ENCODE results near the gene PRDM16. TPM values are rescaled to one million over a fixed set of nuclear protein-coding genes. Genes with fewer than 3 reads are reported as not detected.

Gene PRDM16
- polyA plus RNA-seq, 1 donor (not counting 4 experiments of a cell fraction or from before 2014, with no cell fraction given), result 0.05 TPM

- no peak for FAIRE-seq
- dilution Hi-C loops (cut with MboI; ENCODE audit: extremely low pct_ligation_motif_present, low sequenced_read_pairs), result no loop called here
Observed at GRCh38 chr1:3063379-3064295, 5.4 kb upstream of the PRDM16 start.

GRCh38 chr1:3064296-3064850, 4.6 kb upstream of the PRDM16 start:
- TF ChIP-seq CTCF (optimal IDR thresholded peaks at IDR 0.05 in 1 of 3, IDR thresholded peaks at IDR 0.05 in 1 of 3, conservative IDR thresholded peaks at IDR 0.05 in 1 of 3; ENCODE audit: extremely low read depth in 1 of 3, insufficient read depth in 2 of 3, low read length in 3 of 3) (no peak), EZH2 (IDR thresholded peaks at IDR 0.05; ENCODE audit: low read length) (peak; percentile 8)
- H3K79me2 ChIP-seq (ENCODE audit: control insufficient read depth, insufficient read depth, low read length), result no peaks in the 10 kb centered on the region
- peaks cover 75% of the 10 kb centered on the region for H3K27me3 ChIP-seq (ENCODE audit: control insufficient read depth, extremely low read depth, insufficient read depth, low read length)
- no peaks in the 10 kb centered on the region for H3K4me1 ChIP-seq (ENCODE audit: control insufficient read depth, extremely low read depth, insufficient read depth, low read length)
- H4K20me1 ChIP-seq (ENCODE audit: control insufficient read depth, extremely low read depth, insufficient read depth, low read length), result no peaks in the 10 kb centered on the region
- H3K9me1 ChIP-seq (ENCODE audit: control insufficient read depth, extremely low read depth, insufficient read depth, low read length), result no peaks in the 10 kb centered on the region
- no peaks in the 10 kb centered on the region for H3K9me3 ChIP-seq (ENCODE audit: control insufficient read depth, low read depth, low read length)
- no peak overlapping the region for H3K9ac ChIP-seq (ENCODE audit: control insufficient read depth, extremely low read depth, insufficient read depth, low read length)
- DNase-seq (ENCODE audit: low read depth, low spot score) (no peak), FAIRE-seq (no peak)
- no peaks in the 10 kb centered on the region for H3K36me3 ChIP-seq (ENCODE audit: control insufficient read depth in 2 of 2, extremely low read depth in 1 of 2, insufficient read depth in 2 of 2, low read length in 2 of 2)
- no peak overlapping the region for H3K27ac ChIP-seq (ENCODE audit: control insufficient read depth, insufficient read depth, low read length)
- dilution Hi-C loops (cut with MboI; ENCODE audit: extremely low pct_ligation_motif_present, low sequenced_read_pairs), result no loop called here
- H3K4me3 ChIP-seq (ENCODE audit: control insufficient read depth in 2 of 3, extremely low read depth in 1 of 3, insufficient read depth in 2 of 3, low read depth in 1 of 3, low read length in 3 of 3), result no peak overlapping the region
- H3K4me2 ChIP-seq (ENCODE audit: control insufficient read depth, extremely low read depth, insufficient read depth, low read depth, low read length), result no peak overlapping the region
- H2AFZ ChIP-seq (ENCODE audit: control insufficient read depth, low read length), result no peak overlapping the region

More at GRCh38 chr1:3063379-3064295, 5.4 kb upstream of the PRDM16 start:
- Histone ChIP-seq H4K20me1 (ENCODE audit: control insufficient read depth, extremely low read depth, insufficient read depth, low read length) (no peaks in the 10 kb centered on the region), H3K9ac (ENCODE audit: control insufficient read depth, extremely low read depth, insufficient read depth, low read length) (no peak overlapping the region), H3K4me1 (ENCODE audit: control insufficient read depth, extremely low read depth, insufficient read depth, low read length) (no peaks in the 10 kb centered on the region), H3K9me3 (ENCODE audit: control insufficient read depth, low read depth, low read length) (no peaks in the 10 kb centered on the region), H3K4me3 (ENCODE audit: control insufficient read depth in 2 of 3, extremely low read depth in 1 of 3, insufficient read depth in 2 of 3, low read depth in 1 of 3, low read length in 3 of 3) (no peak overlapping the region), H3K9me1 (ENCODE audit: control insufficient read depth, extremely low read depth, insufficient read depth, low read length) (no peaks in the 10 kb centered on the region), H3K4me2 (ENCODE audit: control insufficient read depth, extremely low read depth, insufficient read depth, low read depth, low read length) (no peak overlapping the region), H3K36me3 (ENCODE audit: control insufficient read depth in 2 of 2, extremely low read depth in 1 of 2, insufficient read depth in 2 of 2, low read length in 2 of 2) (no peaks in the 10 kb centered on the region), H3K27me3 (ENCODE audit: control insufficient read depth, extremely low read depth, insufficient read depth, low read length) (peaks cover 70% of the 10 kb centered on the region), H3K27ac (ENCODE audit: control insufficient read depth, insufficient read depth, low read length) (no peak overlapping the region), H3K79me2 (ENCODE audit: control insufficient read depth, insufficient read depth, low read length) (no peaks in the 10 kb centered on the region), H2AFZ (ENCODE audit: control insufficient read depth, low read length) (no peak overlapping the region)
- DNase-seq (ENCODE audit: low read depth, low spot score), result no peak
- peak; percentile 75 for TF ChIP-seq EZH2 (IDR thresholded peaks at IDR 0.05; ENCODE audit: low read length)
- TF ChIP-seq CTCF (optimal IDR thresholded peaks at IDR 0.05 in 1 of 3, IDR thresholded peaks at IDR 0.05 in 1 of 3, conservative IDR thresholded peaks at IDR 0.05 in 1 of 3; ENCODE audit: extremely low read depth in 1 of 3, insufficient read depth in 2 of 3, low read length in 3 of 3), result no peak
